HCT116 (cell line): ENCODE measurements around the gene MYO1F. TPM values are rescaled to one million over a fixed set of nuclear protein-coding genes. Genes with fewer than 3 reads are reported as not detected.

ENCODE experiments used
- ATAC-seq: fragments of 200-7000 bp; cut with Tn5 transposase; 2 replicates; pipeline ENCODE4 v1.9.1; 2020; ENCODE audit warnings: mild to moderate bottlenecking, moderate library complexity
- BruUV-seq: library from RNA; stranded (reverse); fragments of 400-500 nt; replicated peaks from 2 replicates; lab custom pipeline; 2021; lab: Mats Ljungman, UMichigan
- CTCF ChIA-PET: fragments of 300-600 bp; sonication (Branson Sonifier 250); formaldehyde crosslinking; loops from one replicate; lab custom pipeline; 2021; ENCODE audit warnings: antibody characterized with exemption; lab: Charles Lee
- POLR2A ChIA-PET: fragments of 300-600, 350-600 bp; sonication (Branson Sonifier 250); formaldehyde crosslinking; loops from one replicate; lab custom pipeline; 2021; ENCODE audit warnings: antibody characterized with exemption; lab: Charles Lee
- RAD21 ChIA-PET, 2 experiments: fragments of 300-600 bp; sonication (Branson Sonifier 250); formaldehyde crosslinking; loops; one replicate each; lab custom pipeline; 2023; ENCODE audit warnings: low total read pairs in 2 of 2; ENCODE audit not compliant: uncharacterized antibody in 2 of 2, unreplicated experiment in 2 of 2, low non-redundant PET in 1 of 2; lab: Charles Lee
- DNase-seq: peaks from one replicate; pipeline ENCODE4 v3.0.0-alpha.2; 2010; ENCODE audit warnings: low read depth, low spot score
- H2AFZ ChIP-seq: fragments of 200-600 bp; shearing (Covaris generic), sonication (generic); 2 replicates; pipeline ENCODE4 v1.6.1; 2017; ENCODE audit warnings: low read depth, mixed run types, mixed read lengths, antibody characterized with exemption, low read length; ENCODE audit not compliant: poor library complexity, severe bottlenecking
- H3K27ac ChIP-seq: 2 replicates; pipeline ENCODE4 v1.5.1; 2012; ENCODE audit warnings: low read depth, low read length
- H3K27me3 ChIP-seq: fragments of 200-600 bp; sonication (generic); 2 replicates; pipeline ENCODE4 v1.6.1; 2016; ENCODE audit warnings: mixed run types, low read length, mixed read lengths; ENCODE audit not compliant: insufficient read depth
- H3K36me3 ChIP-seq, 2 experiments: fragments of 200-500 bp in 1 of 2; fragments of 200-600 bp in 1 of 2; sonication (Bioruptor generic) in 1 of 2; sonication (generic) in 1 of 2; 2 replicates each; pipeline versions ENCODE4 v1.5.1 to v1.6.1; 2014 to 2016; ENCODE audit warnings: low read length in 2 of 2, inconsistent platforms in 1 of 2, mixed read lengths in 1 of 2, mixed run types in 1 of 2; ENCODE audit not compliant: insufficient read depth in 2 of 2, control insufficient read depth in 1 of 2
- H3K4me1 ChIP-seq, 2 experiments: fragments of 200-600 bp in 1 of 2; sonication (generic) in 1 of 2; 2 replicates each; pipeline versions ENCODE4 v1.5.1 to v1.6.1; 2012 to 2017; ENCODE audit warnings: low read length in 2 of 2, inconsistent platforms in 1 of 2, mild to moderate bottlenecking in 1 of 2, mixed read lengths in 1 of 2, mixed run types in 1 of 2, moderate library complexity in 1 of 2; ENCODE audit not compliant: insufficient read depth in 2 of 2, control insufficient read depth in 1 of 2
- H3K4me2 ChIP-seq: fragments of 200-600 bp; sonication (generic); 2 replicates; pipeline ENCODE4 v1.6.1; 2017; ENCODE audit warnings: mixed run types, low read length, mixed read lengths
- H3K4me3 ChIP-seq, 2 experiments: fragments of 200-600 bp in 1 of 2; sonication (generic) in 1 of 2; replicated peaks in 1 of 2; 2 replicates each; pipeline ENCODE4 v1.5.1; 2011 to 2016; ENCODE audit warnings: low read length in 2 of 2, control low read depth in 1 of 2, low read depth in 1 of 2, mild to moderate bottlenecking in 1 of 2, mixed read lengths in 1 of 2, mixed run types in 1 of 2
- H3K79me2 ChIP-seq: fragments of 200-600 bp; sonication (generic); 2 replicates; pipeline ENCODE4 v1.6.1; 2017; ENCODE audit warnings: mild to moderate bottlenecking, mixed run types, low read length, moderate library complexity, mixed read lengths; ENCODE audit not compliant: insufficient read depth
- H3K9ac ChIP-seq: fragments of 200-600 bp; sonication (generic); 2 replicates; pipeline ENCODE4 v1.6.1; 2016; ENCODE audit warnings: low read length, mixed read lengths
- H3K9me2 ChIP-seq: fragments of 200-600 bp; sonication (generic), shearing (Covaris generic); 2 replicates; pipeline ENCODE4 v1.6.1; 2017; ENCODE audit warnings: mixed run types, mild to moderate bottlenecking, moderate library complexity; ENCODE audit not compliant: insufficient read depth
- H3K9me3 ChIP-seq, 2 experiments: fragments of 200-500 bp in 1 of 2; fragments of 200-600 bp in 1 of 2; sonication (Bioruptor generic) in 1 of 2; sonication (generic) in 1 of 2; 2 replicates each; pipeline ENCODE4 v1.6.1; 2014 to 2017; ENCODE audit warnings: low read length in 2 of 2, mixed read lengths in 2 of 2, inconsistent platforms in 1 of 2, low read depth in 1 of 2, mild to moderate bottlenecking in 1 of 2, mixed run types in 1 of 2, moderate library complexity in 1 of 2; ENCODE audit not compliant: control insufficient read depth in 1 of 2, insufficient read depth in 1 of 2
- H4K20me1 ChIP-seq: fragments of 200-600 bp; sonication (generic), shearing (Covaris generic); 2 replicates; pipeline ENCODE4 v1.6.1; 2017; ENCODE audit warnings: mixed run types, mild to moderate bottlenecking, moderate library complexity; ENCODE audit not compliant: insufficient read depth
- CBX3 ChIP-seq: IDR thresholded peaks from 2 replicates; pipeline ENCODE4 v1.6.1; 2012; ENCODE audit warnings: low read depth
- ELF1 ChIP-seq: IDR thresholded peaks from 2 replicates; pipeline ENCODE4 v1.6.1; 2012; ENCODE audit warnings: low read depth, borderline replicate concordance
- EZH2 ChIP-seq: fragments of 200-600 bp; sonication (generic); IDR thresholded peaks from 2 replicates; pipeline ENCODE4 v1.6.1; 2017; ENCODE audit warnings: antibody characterized with exemption, mixed run types
- JUND ChIP-seq: IDR thresholded peaks from 2 replicates; pipeline ENCODE4 v1.6.1; 2012
- POLR2A ChIP-seq: IDR thresholded peaks from 2 replicates; pipeline ENCODE4 v1.7.0; 2011; ENCODE audit warnings: borderline replicate concordance; ENCODE audit not compliant: insufficient read depth, insufficient read length; ENCODE audit errors: extremely low read depth
- POLR2AphosphoS5 ChIP-seq: IDR thresholded peaks from 2 replicates; pipeline ENCODE4 v1.6.1; 2011; ENCODE audit warnings: mild to moderate bottlenecking, low read depth, low read length, moderate library complexity
- RAD21 ChIP-seq: IDR thresholded peaks from 2 replicates; pipeline ENCODE4 v1.6.1; 2012; ENCODE audit warnings: low read depth, mild to moderate bottlenecking
- SIN3A ChIP-seq: IDR thresholded peaks from 2 replicates; pipeline ENCODE4 v1.6.1; 2012; ENCODE audit warnings: low read depth
- SRF ChIP-seq: IDR thresholded peaks from 2 replicates; pipeline ENCODE4 v1.6.1; 2012; ENCODE audit warnings: low read depth
- TCF7L2 ChIP-seq: IDR thresholded peaks from 2 replicates; pipeline ENCODE4 v1.7.0; 2011; ENCODE audit warnings: borderline replicate concordance, inconsistent platforms; ENCODE audit not compliant: insufficient read depth, insufficient read length; ENCODE audit errors: extremely low read depth
- YY1 ChIP-seq: IDR thresholded peaks from 2 replicates; pipeline ENCODE4 v1.6.1; 2011; ENCODE audit warnings: low read length, low read depth, moderate library complexity, mild to moderate bottlenecking; ENCODE audit not compliant: insufficient replicate concordance; ENCODE audit errors: extremely low read depth
- ZNF274 ChIP-seq: fragments of 200-500 bp; sonication (Bioruptor generic); IDR thresholded peaks from 2 replicates; pipeline ENCODE4 v1.6.1; 2014; ENCODE audit warnings: mild to moderate bottlenecking, low read depth, low read length, inconsistent platforms
- intact Hi-C: fragments of 100-400 bp; cut with micrococcal nuclease; formaldehyde crosslinking; loops from 2 replicates; pipeline ENCODE4 v1.10.0; 2022
- total RNA-seq: library from RNA; stranded (reverse); gene quantifications from one replicate; pipeline ENCODE4 v1.2.1, GENCODE V29; 2021; ENCODE audit not compliant: unreplicated experiment
- TF ChIP-seq, protein P1 (sequence below), 3 experiments: fragments of 200-600 bp in 1 of 3; sonication (generic) in 1 of 3; IDR thresholded peaks in 2 of 3; conservative IDR thresholded peaks in 1 of 3; 2 replicates each; pipeline ENCODE4 v1.5.1; 2012 to 2017; ENCODE audit warnings: low read depth in 2 of 3, low read length in 2 of 3, antibody characterized with exemption in 1 of 3, borderline replicate concordance in 1 of 3, control low read depth in 1 of 3, mild to moderate bottlenecking in 1 of 3, mixed read lengths in 1 of 3, mixed run types in 1 of 3, moderate library complexity in 1 of 3; ENCODE audit not compliant: insufficient read depth in 1 of 3
- TF ChIP-seq, protein P2 (sequence below): IDR thresholded peaks from 2 replicates; pipeline ENCODE4 v1.6.1; 2012
- TF ChIP-seq, protein P3 (sequence below): IDR thresholded peaks from 2 replicates; pipeline ENCODE4 v1.6.1; 2012; ENCODE audit warnings: low read depth
- TF ChIP-seq, protein P4 (sequence below): IDR thresholded peaks from 2 replicates; pipeline ENCODE4 v1.6.1; 2012

Gene MYO1F
- total RNA-seq, 1 experiment from 2014 or later: 0.39 TPM

DNA sequence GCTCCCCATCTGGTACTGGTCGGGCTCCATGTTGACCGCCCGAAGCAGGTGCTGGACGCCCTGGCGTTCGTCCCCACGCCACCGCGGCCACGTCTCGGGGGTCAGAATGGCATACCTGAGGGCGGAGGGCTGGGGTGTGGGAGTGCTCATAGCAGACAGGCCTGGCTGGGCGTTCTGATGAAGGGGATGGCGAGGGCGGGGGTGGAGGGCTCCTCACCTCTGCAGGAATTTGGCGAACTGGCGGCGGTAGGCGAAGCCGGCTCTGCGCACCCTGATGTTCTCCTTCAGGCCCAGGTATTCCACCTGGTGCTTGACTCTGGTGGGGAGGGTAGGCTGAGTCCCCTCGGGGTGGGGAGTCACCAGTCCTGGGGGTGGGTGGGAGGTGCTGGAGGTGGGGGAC is 41.0 kb downstream of the MYO1F start:
- intact Hi-C loops: no loop called here
- no TSS peak for BruUV-seq
- ATAC-seq (no peak), DNase-seq (no peak)
- Histone ChIP-seq H3K36me3 (no peaks in the 10 kb centered on the region), H3K9me3 (no peaks in the 10 kb centered on the region), H3K4me1 (no peaks in the 10 kb centered on the region), H3K79me2 (no peaks in the 10 kb centered on the region), H4K20me1 (no peaks in the 10 kb centered on the region), H3K27ac (no peak overlapping the region), H3K9ac (no peak overlapping the region), H3K4me3 (no peak overlapping the region), H3K27me3 (no peaks in the 10 kb centered on the region), H3K4me2 (no peak overlapping the region)
- ChIA-PET POLR2A (no interaction called here), RAD21 (no interaction called here), CTCF (no interaction called here)
- TF ChIP-seq, protein P1, sequence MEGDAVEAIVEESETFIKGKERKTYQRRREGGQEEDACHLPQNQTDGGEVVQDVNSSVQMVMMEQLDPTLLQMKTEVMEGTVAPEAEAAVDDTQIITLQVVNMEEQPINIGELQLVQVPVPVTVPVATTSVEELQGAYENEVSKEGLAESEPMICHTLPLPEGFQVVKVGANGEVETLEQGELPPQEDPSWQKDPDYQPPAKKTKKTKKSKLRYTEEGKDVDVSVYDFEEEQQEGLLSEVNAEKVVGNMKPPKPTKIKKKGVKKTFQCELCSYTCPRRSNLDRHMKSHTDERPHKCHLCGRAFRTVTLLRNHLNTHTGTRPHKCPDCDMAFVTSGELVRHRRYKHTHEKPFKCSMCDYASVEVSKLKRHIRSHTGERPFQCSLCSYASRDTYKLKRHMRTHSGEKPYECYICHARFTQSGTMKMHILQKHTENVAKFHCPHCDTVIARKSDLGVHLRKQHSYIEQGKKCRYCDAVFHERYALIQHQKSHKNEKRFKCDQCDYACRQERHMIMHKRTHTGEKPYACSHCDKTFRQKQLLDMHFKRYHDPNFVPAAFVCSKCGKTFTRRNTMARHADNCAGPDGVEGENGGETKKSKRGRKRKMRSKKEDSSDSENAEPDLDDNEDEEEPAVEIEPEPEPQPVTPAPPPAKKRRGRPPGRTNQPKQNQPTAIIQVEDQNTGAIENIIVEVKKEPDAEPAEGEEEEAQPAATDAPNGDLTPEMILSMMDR (IDR thresholded peaks at IDR 0.05 in 2 of 3, conservative IDR thresholded peaks at IDR 0.05 in 1 of 3; ENCODE audit: borderline replicate concordance in 1 of 3, insufficient read depth in 1 of 3, low read depth in 2 of 3, low read length in 2 of 3): no peak
- TF ChIP-seq POLR2AphosphoS5: no peak
- no peak for TF ChIP-seq CBX3
- TF ChIP-seq, protein P2, sequence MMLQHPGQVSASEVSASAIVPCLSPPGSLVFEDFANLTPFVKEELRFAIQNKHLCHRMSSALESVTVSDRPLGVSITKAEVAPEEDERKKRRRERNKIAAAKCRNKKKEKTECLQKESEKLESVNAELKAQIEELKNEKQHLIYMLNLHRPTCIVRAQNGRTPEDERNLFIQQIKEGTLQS: no peak
- no peak for TF ChIP-seq RAD21
- TF ChIP-seq, protein P3, sequence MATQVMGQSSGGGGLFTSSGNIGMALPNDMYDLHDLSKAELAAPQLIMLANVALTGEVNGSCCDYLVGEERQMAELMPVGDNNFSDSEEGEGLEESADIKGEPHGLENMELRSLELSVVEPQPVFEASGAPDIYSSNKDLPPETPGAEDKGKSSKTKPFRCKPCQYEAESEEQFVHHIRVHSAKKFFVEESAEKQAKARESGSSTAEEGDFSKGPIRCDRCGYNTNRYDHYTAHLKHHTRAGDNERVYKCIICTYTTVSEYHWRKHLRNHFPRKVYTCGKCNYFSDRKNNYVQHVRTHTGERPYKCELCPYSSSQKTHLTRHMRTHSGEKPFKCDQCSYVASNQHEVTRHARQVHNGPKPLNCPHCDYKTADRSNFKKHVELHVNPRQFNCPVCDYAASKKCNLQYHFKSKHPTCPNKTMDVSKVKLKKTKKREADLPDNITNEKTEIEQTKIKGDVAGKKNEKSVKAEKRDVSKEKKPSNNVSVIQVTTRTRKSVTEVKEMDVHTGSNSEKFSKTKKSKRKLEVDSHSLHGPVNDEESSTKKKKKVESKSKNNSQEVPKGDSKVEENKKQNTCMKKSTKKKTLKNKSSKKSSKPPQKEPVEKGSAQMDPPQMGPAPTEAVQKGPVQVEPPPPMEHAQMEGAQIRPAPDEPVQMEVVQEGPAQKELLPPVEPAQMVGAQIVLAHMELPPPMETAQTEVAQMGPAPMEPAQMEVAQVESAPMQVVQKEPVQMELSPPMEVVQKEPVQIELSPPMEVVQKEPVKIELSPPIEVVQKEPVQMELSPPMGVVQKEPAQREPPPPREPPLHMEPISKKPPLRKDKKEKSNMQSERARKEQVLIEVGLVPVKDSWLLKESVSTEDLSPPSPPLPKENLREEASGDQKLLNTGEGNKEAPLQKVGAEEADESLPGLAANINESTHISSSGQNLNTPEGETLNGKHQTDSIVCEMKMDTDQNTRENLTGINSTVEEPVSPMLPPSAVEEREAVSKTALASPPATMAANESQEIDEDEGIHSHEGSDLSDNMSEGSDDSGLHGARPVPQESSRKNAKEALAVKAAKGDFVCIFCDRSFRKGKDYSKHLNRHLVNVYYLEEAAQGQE: no peak
- no peak for TF ChIP-seq YY1
- TF ChIP-seq JUND: no peak
- no peak for TF ChIP-seq TCF7L2
- no peak for TF ChIP-seq ZNF274
- no peak for TF ChIP-seq POLR2A
- TF ChIP-seq ELF1: no peak
- no peak for TF ChIP-seq EZH2
- TF ChIP-seq, protein P4, sequence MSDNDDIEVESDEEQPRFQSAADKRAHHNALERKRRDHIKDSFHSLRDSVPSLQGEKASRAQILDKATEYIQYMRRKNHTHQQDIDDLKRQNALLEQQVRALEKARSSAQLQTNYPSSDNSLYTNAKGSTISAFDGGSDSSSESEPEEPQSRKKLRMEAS: no peak
- TF ChIP-seq SIN3A: no peak
- no peak for TF ChIP-seq SRF
- TF ChIP-seq, all 23 proteins: peak for 0
- H3K9me2 ChIP-seq: no peaks in the 10 kb centered on the region
- no peak overlapping the region for H2AFZ ChIP-seq
